Stimulated activated CD8-positive, alpha-beta memory T cell treated with anti-CD3 and anti-CD28 coated beads, Interleukin-4, amount 100 ng/mL, for 1 hour (primary cell): ENCODE data around the gene SNX7.

Experiments
- DNase-seq, 2 donors: peaks; one replicate each; pipeline ENCODE4 v3.0.0-alpha.2; 2020; ENCODE audit warnings: low read depth in 2 of 2, low spot score in 1 of 2

The SNX7 gene

DNA sequence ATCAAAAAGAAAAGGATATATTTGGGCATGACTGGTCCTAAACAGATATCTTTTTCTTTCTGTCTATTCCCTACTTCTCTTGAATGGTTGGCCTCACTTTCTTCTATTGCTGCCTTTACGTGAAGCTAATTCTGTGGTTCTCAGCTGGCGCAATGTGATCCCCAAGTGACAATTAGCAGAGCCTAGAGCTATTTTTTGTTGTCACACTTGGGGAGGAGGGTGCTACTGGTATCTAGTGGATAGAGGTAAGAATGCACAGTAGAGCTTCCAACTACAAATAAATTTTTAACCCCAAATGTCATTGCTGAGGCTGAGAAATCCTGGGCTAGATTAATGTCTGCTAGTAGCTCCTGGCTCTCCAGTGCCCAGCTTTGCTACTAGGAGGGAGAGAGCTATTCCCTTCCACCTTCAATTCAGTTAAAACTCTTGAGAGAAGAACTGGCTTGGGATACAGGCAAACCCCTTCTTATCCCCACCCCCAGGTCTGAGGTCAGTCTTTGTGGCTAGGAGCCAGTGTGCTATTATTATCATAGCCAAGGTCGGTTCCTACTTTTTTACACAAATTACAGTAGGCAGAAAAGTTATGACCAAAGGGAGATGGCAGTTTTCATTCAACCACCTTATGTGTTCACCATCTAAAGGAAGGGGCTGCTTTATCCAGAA, 102.1 kb downstream of the SNX7 start:
- DNase-seq: no peak

DNA sequence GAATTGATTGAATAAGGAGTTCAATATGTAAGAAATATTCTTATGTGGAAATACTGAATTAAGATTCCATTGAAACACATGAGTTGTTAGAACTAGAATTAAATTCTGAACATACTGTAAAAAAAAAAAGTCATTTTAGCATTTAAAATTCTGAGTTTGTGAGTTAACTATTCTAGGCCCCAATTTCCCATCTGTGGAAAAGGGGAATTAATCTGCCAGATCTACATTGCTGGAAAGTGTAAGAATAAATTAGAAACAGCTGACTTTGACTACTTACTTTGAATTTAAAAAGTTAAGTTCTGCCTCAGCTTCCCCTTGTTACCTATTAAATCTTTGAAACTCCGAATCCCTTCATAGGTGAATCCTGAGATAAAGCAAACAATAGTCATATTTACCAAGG, 103.0 kb downstream of the SNX7 start:
- DNase-seq: no peak

DNA sequence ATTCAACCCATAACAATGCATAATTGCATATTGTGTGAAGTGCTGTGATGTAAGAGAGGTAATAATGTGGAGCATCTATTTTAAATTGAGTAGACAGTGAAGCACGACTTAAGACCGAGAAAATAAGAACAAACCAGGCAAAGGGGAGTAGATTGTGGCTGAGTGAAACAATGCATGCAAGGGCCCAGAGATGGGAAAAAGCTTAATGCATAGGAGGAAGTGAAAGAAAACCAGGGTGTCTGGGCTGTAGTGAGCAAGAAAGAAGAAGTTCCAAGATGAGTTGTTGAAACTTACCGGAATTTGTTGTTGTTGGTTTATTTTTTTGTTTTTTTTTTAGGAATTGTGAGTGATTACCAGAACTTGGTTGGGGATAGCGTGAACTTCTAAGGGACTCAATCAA, 104.7 kb downstream of the SNX7 start:
- no peak for DNase-seq

DNA sequence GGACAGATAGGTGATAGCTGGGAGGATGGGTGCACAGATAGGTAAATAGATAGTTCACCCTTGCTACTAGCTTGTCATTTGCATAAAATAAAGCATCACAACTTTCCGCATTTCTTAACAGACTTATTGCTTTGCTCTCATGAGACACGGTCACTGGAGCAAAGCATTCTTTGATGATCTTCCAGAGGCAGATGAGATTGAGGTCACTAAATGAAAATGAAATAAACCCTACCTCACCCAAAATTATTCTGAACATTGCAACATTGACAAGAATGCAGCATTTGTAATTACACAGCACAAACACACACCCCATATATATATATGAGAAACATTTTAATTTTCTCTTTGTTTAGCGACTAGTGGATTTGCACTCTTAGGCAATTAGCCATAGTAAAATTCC, 107.6 kb downstream of the SNX7 start:
- DNase-seq: no peak

DNA sequence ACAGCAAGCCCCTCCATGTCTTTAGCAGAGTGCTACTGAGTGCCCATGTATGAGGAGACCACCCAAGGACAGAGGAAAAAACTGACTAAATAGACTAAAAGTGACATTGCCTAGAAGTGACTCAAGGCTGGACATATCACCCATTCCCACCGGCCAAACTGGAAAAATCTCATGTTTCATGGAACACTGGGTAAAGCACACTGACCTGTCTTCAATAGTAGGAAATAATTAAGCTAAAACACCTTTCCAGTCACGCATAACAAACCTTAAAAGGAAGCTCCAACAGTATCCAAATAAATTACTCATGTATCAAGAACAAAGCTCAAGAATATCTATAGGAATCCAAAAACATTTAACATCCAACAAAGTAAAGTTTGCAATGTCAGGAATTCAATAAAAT, 120.4 kb downstream of the SNX7 start:
- DNase-seq: no peak

DNA sequence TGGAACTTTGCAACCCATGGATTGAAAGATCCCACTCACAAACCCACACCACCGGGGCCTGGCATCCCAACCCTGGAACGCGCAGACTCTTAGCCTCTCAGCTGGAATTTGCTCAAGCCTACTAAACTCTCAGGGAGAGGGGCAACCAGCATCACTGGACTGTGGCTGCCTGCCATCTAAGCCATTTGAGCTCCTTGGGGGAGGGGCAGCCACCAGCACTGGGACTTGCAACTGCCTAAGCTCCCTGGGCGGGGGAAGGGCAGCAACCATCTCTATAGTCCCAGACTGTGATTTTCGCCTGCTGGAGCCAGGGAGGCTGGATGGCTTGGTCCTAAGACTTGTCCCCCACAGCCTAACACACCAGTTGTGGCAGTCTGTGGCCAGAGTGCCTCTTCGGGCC, 122.3 kb downstream of the SNX7 start:
- no peak for DNase-seq

DNA sequence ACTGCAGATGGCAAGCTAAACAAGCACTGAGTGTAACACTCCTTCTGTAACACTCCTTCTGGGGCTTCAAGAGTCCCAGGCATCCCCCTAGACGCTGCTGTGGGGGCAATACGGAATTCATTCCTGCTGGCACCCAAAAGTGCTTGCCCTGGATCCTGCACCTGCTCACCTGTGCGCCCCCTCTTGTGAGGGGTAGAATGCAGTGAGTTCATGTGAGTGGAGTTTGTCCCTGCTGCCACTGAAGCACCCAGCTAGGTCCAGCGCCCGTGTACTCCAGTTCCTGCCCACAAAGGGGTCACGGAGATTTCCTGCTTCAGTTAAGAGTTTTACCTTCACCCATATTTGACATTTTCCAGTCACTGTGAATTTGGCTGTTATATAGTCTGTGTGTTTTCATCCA, 130.0 kb downstream of the SNX7 start:
- no peak for DNase-seq

DNA sequence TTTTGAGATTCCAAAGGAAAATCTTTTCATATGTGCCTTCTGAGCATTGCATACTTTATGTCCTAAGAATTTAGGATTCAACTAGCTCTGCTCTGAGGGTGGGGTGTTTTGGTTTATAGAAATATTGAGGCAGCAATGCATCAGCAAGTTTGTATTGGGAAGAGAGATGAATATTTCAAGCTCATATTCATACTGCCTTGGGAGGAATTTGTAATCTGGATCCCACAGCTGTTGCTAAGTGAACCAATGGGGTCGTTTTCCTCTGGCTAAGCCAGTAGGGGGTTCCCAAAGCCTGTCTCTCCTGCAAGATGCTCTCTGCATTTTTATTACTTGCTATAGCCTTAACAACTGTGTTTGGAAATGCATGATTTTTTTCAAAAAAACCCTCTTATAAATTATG, 130.6 kb downstream of the SNX7 start:
- no peak for DNase-seq

DNA sequence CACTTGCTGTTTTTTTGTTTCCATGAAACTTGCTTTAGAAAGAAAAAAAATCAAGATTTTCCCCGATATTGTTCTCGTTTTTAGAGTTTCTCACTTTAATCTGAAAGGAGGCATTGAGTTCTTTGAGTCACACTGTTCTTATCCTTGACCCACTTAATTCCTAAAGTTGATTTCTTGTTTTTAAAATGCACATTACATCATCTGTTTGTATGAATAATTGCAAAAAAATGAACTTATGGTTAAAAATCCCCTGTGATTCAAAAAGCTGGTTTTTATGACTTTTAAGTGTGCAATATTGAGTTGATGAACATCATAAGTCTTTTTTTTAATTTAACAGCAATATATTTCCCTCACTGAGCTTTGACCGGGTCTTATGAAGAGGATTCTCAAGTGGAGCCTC, 131.6 kb downstream of the SNX7 start:
- no peak for DNase-seq

GRCh38 chr1:98794196-98794886, 132.8 kb downstream of the SNX7 start:
- DNase-seq: peak in 1 of 2 donors; percentile 14

DNA sequence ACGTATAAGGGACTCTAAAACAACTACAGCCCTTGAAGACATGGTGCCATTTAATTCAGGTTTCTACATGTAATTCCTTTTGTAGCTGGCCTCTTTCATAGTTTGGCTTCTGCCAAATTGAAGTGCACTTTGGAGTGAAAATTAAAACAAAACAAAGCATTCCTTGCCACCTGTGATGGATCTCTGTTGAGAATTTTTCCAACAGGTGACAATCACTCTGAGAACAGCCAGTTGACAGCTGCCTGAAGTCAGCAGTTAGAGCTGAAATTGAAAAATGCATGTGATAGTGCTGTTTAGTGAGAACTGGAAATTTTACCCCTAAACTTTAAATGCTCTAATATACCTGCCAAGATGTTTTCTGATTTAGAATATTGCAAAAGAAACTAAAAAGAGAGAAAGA, 134.5 kb downstream of the SNX7 start:
- no peak for DNase-seq

- DNase-seq: no peak
Measured at GRCh38 chr1:98797506-98797905, 136.0 kb downstream of the SNX7 start.
